WTC11 (cell line): ENCODE measurements around the gene HGS. TPM values are rescaled to one million over a fixed set of nuclear protein-coding genes. Genes with fewer than 3 reads are reported as not detected.
A peak's percentile ranks its signal among the peaks of the same experiment; 100 is the strongest.

Source experiments
- ATAC-seq: fragments of 200-7000 bp; cut with Tn5 transposase; 2 replicates; pipeline ENCODE4 v1.10.0; 2021; ENCODE audit warnings: mild to moderate bottlenecking, moderate library complexity
- CTCF ChIA-PET: fragments of 300-600 bp; sonication (Branson Sonifier 250); formaldehyde crosslinking; loops from one replicate; lab custom pipeline; 2021; ENCODE audit warnings: antibody characterized with exemption; lab: Charles Lee
- POLR2A ChIA-PET: fragments of 350-600 bp; sonication (Branson Sonifier 250); formaldehyde crosslinking; loops from one replicate; lab custom pipeline; 2021; ENCODE audit warnings: antibody characterized with exemption; lab: Charles Lee
- DNase-seq: peaks from one replicate; pipeline ENCODE4 v3.0.0; 2021; ENCODE audit warnings: low spot score
- H3K27ac Mint-ChIP-seq: 2 replicates; pipeline ENCODE4 v1.8.0; 2021; ENCODE audit warnings: mixed read lengths
- H3K27me3 Mint-ChIP-seq: 2 replicates; pipeline ENCODE4 v1.8.0; 2021; ENCODE audit warnings: low read depth, mild to moderate bottlenecking, moderate library complexity, mixed read lengths
- H3K36me3 Mint-ChIP-seq: 2 replicates; pipeline ENCODE4 v1.8.0; 2021; ENCODE audit warnings: mixed read lengths
- H3K4me1 Mint-ChIP-seq: 2 replicates; pipeline ENCODE4 v1.8.0; 2022; ENCODE audit warnings: mixed read lengths
- H3K4me3 Mint-ChIP-seq: 2 replicates; pipeline ENCODE4 v1.8.0; 2021; ENCODE audit warnings: mild to moderate bottlenecking, moderate library complexity, mixed read lengths
- H3K9me3 Mint-ChIP-seq: 2 replicates; pipeline ENCODE4 v1.8.0; 2021; ENCODE audit warnings: mixed read lengths
- ATF1 ChIP-seq: sonication (generic); formaldehyde crosslinking; IDR thresholded peaks from 2 replicates; pipeline ENCODE4 v1.8.1; 2023; ENCODE audit warnings: mild to moderate bottlenecking, moderate library complexity, missing genetic modification reagents
- ATF3 ChIP-seq: sonication (generic); formaldehyde crosslinking; conservative IDR thresholded peaks from 2 replicates; pipeline ENCODE4 v1.8.1; 2022; ENCODE audit warnings: mild to moderate bottlenecking, missing genetic modification reagents
- CBFB ChIP-seq: sonication (generic); formaldehyde crosslinking; IDR thresholded peaks from 2 replicates; pipeline ENCODE4 v1.8.1; 2022; ENCODE audit warnings: mild to moderate bottlenecking, low read depth, missing genetic modification reagents
- CREM ChIP-seq: sonication (generic); formaldehyde crosslinking; IDR thresholded peaks from 2 replicates; pipeline ENCODE4 v1.8.1; 2022; ENCODE audit warnings: mild to moderate bottlenecking, missing genetic modification reagents, moderate library complexity
- E2F4 ChIP-seq: sonication (generic); formaldehyde crosslinking; IDR thresholded peaks from 2 replicates; pipeline ENCODE4 v1.8.1; 2022; ENCODE audit warnings: low read depth, mild to moderate bottlenecking, moderate library complexity, missing genetic modification reagents, borderline replicate concordance
- ERG ChIP-seq: fragments of 250-450 bp; sonication (Bioruptor Pico); IDR thresholded peaks from 2 replicates; pipeline ENCODE4 v1.8.0; 2021; ENCODE audit warnings: mild to moderate bottlenecking
- ETV6 ChIP-seq: sonication (generic); formaldehyde crosslinking; IDR thresholded peaks from 2 replicates; pipeline ENCODE4 v1.8.1; 2022; ENCODE audit warnings: mild to moderate bottlenecking, missing genetic modification reagents
- GTF2I ChIP-seq: fragments of 250-450 bp; sonication (Bioruptor Pico); conservative IDR thresholded peaks from 2 replicates; pipeline ENCODE4 v1.4.0; 2021; ENCODE audit warnings: mild to moderate bottlenecking
- IRF2 ChIP-seq: sonication (generic); formaldehyde crosslinking; IDR thresholded peaks from 2 replicates; pipeline ENCODE4 v1.8.0; 2022; ENCODE audit warnings: low read depth, missing genetic modification reagents, borderline replicate concordance
- JAZF1 ChIP-seq: fragments of 250-450 bp; sonication (Bioruptor Pico); IDR thresholded peaks from 2 replicates; pipeline ENCODE4 v1.9.0; 2021; ENCODE audit warnings: moderate library complexity, mild to moderate bottlenecking, inconsistent platforms
- MXD4 ChIP-seq: fragments of 250-450 bp; sonication (Bioruptor Pico); IDR thresholded peaks from 2 replicates; pipeline ENCODE4 v1.8.0; 2021; ENCODE audit warnings: mild to moderate bottlenecking, moderate library complexity, borderline replicate concordance
- MYBL2 ChIP-seq: sonication (generic); formaldehyde crosslinking; IDR thresholded peaks from 2 replicates; pipeline ENCODE4 v1.8.1; 2023; ENCODE audit warnings: mild to moderate bottlenecking, moderate library complexity, missing genetic modification reagents
- NFATC4 ChIP-seq: fragments of 250-450 bp; sonication (Bioruptor Pico); IDR thresholded peaks from 2 replicates; pipeline ENCODE4 v1.9.0; 2021; ENCODE audit warnings: mild to moderate bottlenecking
- NR1H2 ChIP-seq: sonication (generic); formaldehyde crosslinking; IDR thresholded peaks from 2 replicates; pipeline ENCODE4 v1.9.0; 2021; ENCODE audit warnings: mild to moderate bottlenecking, moderate library complexity, missing genetic modification reagents
- NR2C2 ChIP-seq: sonication (generic); formaldehyde crosslinking; IDR thresholded peaks from 2 replicates; pipeline ENCODE4 v1.8.0; 2022; ENCODE audit warnings: mild to moderate bottlenecking, missing genetic modification reagents
- OVOL2 ChIP-seq: fragments of 250-450 bp; sonication (Bioruptor Pico); IDR thresholded peaks from 2 replicates; pipeline ENCODE4 v1.9.0; 2021; ENCODE audit warnings: mild to moderate bottlenecking, borderline replicate concordance
- PREB ChIP-seq: sonication (generic); formaldehyde crosslinking; IDR thresholded peaks from 2 replicates; pipeline ENCODE4 v1.8.1; 2022; ENCODE audit warnings: mild to moderate bottlenecking, missing genetic modification reagents, moderate library complexity, borderline replicate concordance
- PRRX2 ChIP-seq: fragments of 250-450 bp; sonication (Bioruptor Pico); IDR thresholded peaks from 2 replicates; pipeline ENCODE4 v1.8.0; 2021; ENCODE audit warnings: mild to moderate bottlenecking
- SMAD4 ChIP-seq: sonication (generic); formaldehyde crosslinking; IDR thresholded peaks from 2 replicates; pipeline ENCODE4 v1.8.0; 2022; ENCODE audit warnings: mild to moderate bottlenecking, missing genetic modification reagents
- SOX15 ChIP-seq: fragments of 250-450 bp; sonication (Bioruptor Pico); IDR thresholded peaks from 2 replicates; pipeline ENCODE4 v1.9.0; 2021; ENCODE audit warnings: mild to moderate bottlenecking
- TEAD1 ChIP-seq: sonication (generic); formaldehyde crosslinking; IDR thresholded peaks from 2 replicates; pipeline ENCODE4 v1.8.0; 2022; ENCODE audit warnings: mild to moderate bottlenecking, missing genetic modification reagents
- USF2 ChIP-seq: sonication (generic); formaldehyde crosslinking; IDR thresholded peaks from 2 replicates; pipeline ENCODE4 v1.8.1; 2023; ENCODE audit warnings: mild to moderate bottlenecking, missing genetic modification reagents, moderate library complexity
- ZBTB21 ChIP-seq: sonication (generic); formaldehyde crosslinking; IDR thresholded peaks from 2 replicates; pipeline ENCODE4 v1.8.1; 2023; ENCODE audit warnings: mild to moderate bottlenecking, missing genetic modification reagents, borderline replicate concordance
- ZNF396 ChIP-seq: fragments of 250-450 bp; sonication (Bioruptor Pico); IDR thresholded peaks from 2 replicates; pipeline ENCODE4 v1.8.0; 2021; ENCODE audit warnings: mild to moderate bottlenecking, moderate library complexity, borderline replicate concordance
- ZNF423 ChIP-seq: fragments of 250-450 bp; sonication (Bioruptor Pico); IDR thresholded peaks from 2 replicates; pipeline ENCODE4 v2.1.2; 2022; ENCODE audit warnings: mild to moderate bottlenecking, moderate library complexity
- total RNA-seq: library from RNA; stranded (reverse); gene quantifications from 3 replicates; pipeline ENCODE4 v1.2.3, GENCODE V29; 2021
- TF ChIP-seq, protein P1 (sequence below): sonication (generic); formaldehyde crosslinking; IDR thresholded peaks from 2 replicates; pipeline ENCODE4 v1.8.1; 2023; ENCODE audit warnings: mild to moderate bottlenecking, moderate library complexity, missing genetic modification reagents
- TF ChIP-seq, protein P2 (sequence below): sonication (generic); formaldehyde crosslinking; IDR thresholded peaks from 2 replicates; pipeline ENCODE4 v1.8.1; 2023; ENCODE audit warnings: mild to moderate bottlenecking, missing genetic modification reagents

HGS gene
- total RNA-seq, 1 experiment from 2014 or later = 113 TPM

DNA sequence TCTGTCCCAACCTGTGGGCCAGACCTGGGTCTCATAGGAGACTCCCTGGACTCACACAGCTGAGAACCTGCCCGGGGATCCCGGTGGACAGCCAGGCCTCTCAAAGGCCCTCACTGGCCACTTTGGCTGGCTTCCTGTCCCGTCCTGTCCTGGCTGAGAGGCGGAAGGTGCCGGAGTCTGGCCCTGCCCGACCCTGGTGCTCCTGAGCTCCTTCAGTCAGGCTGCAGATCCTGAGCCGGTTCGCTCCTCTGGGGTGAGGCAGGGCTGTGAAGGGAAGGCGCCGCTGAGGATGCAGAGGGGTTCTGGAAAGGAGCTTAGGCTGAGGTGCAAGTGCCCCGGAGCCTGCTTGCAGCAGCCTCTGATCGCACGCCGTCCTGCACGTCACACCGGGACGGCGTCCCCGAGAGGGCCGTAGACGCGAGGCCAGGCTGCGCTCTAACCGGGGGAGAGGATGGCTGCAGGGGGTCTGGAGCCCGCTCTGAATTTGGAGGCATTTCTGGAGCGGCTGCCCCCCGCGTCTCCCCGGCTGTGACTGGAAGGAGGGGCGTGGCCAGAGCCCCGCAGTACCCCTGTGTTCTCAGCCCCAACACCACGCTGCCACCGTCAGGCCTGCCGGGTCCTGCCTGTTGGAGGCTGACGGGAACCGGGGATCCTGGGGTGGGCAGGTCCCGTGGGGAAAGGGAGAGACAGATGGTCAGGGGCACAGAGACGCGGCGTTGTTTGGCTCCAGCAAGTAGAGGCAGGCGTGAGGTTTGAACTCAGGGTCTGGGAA is 4.1 kb downstream of the HGS start:
- no peak overlapping the region for H3K27ac Mint-ChIP-seq
- H3K4me1 Mint-ChIP-seq = peaks cover 7% of the 10 kb centered on the region
- no peaks in the 10 kb centered on the region; the same call in 1 of the 2 replicates for H3K27me3 Mint-ChIP-seq
- DNase-seq (no peak), ATAC-seq (no peak)
- POLR2A ChIA-PET = no interaction called here
- H3K4me3 Mint-ChIP-seq = no peak overlapping the region
- TF ChIP-seq GTF2I (no peak), NR1H2 (CRISPR knock-in tag) (no peak), E2F4 (CRISPR knock-in tag) (no peak), MYBL2 (no peak), TEAD1 (no peak), CREM (CRISPR knock-in tag) (no peak), OVOL2 (CRISPR knock-in tag) (no peak), ATF3 (CRISPR knock-in tag) (no peak), ZBTB21 (CRISPR knock-in tag) (no peak), ETV6 (CRISPR knock-in tag) (no peak), ATF1 (no peak), ERG (CRISPR knock-in tag) (no peak), ZNF423 (CRISPR knock-in tag) (no peak), ZNF396 (CRISPR knock-in tag) (no peak), PREB (CRISPR knock-in tag) (no peak), SMAD4 (CRISPR knock-in tag) (no peak), PRRX2 (CRISPR knock-in tag) (no peak)
- TF ChIP-seq, all 79 proteins: peak for 0
- Mint-ChIP-seq H3K9me3 (no peaks in the 10 kb centered on the region), H3K36me3 (peaks cover 36% of the 10 kb centered on the region)
- CTCF ChIA-PET = no interaction called here

DNA sequence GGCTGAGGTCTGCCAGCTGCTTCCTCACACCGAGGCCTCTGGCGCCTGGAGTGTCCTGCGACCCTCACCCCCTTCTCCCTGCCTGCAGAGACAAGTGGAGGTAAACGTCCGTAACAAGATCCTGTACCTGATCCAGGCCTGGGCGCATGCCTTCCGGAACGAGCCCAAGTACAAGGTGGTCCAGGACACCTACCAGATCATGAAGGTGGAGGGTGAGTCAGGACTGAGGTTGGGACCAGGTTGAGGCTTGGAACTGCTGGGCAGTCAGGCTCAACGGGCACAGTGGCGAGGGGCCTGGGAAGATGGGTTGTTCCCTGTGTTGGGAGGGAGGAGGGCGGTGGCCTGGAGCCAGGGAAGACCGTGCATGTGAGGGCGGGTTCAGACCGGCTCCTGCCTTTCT is 4.8 kb downstream of the HGS start:
- Mint-ChIP-seq H3K27me3 (no peaks in the 10 kb centered on the region; the same call in 1 of the 2 replicates), H3K36me3 (peaks cover 36% of the 10 kb centered on the region), H3K27ac (peak overlapping the region; percentile 70; the same call in 1 of the 2 replicates), H3K4me1 (peaks cover 7% of the 10 kb centered on the region), H3K9me3 (no peaks in the 10 kb centered on the region), H3K4me3 (no peak overlapping the region)
- ChIA-PET POLR2A (no interaction called here), CTCF (no interaction called here)
- DNase-seq (no peak), ATAC-seq (no peak)
- TF ChIP-seq IRF2 (CRISPR knock-in tag) (no peak), ERG (CRISPR knock-in tag) (no peak), NFATC4 (no peak), CBFB (CRISPR knock-in tag) (no peak), MXD4 (CRISPR knock-in tag) (no peak), NR2C2 (CRISPR knock-in tag) (no peak), USF2 (CRISPR knock-in tag) (no peak), SOX15 (CRISPR knock-in tag) (no peak), JAZF1 (CRISPR knock-in tag) (no peak)
- TF ChIP-seq, protein P1, sequence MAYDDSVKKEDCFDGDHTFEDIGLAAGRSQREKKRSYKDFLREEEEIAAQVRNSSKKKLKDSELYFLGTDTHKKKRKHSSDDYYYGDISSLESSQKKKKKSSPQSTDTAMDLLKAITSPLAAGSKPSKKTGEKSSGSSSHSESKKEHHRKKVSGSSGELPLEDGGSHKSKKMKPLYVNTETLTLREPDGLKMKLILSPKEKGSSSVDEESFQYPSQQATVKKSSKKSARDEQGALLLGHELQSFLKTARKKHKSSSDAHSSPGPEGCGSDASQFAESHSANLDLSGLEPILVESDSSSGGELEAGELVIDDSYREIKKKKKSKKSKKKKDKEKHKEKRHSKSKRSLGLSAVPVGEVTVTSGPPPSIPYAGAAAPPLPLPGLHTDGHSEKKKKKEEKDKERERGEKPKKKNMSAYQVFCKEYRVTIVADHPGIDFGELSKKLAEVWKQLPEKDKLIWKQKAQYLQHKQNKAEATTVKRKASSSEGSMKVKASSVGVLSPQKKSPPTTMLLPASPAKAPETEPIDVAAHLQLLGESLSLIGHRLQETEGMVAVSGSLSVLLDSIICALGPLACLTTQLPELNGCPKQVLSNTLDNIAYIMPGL (CRISPR knock-in tag) = no peak
- TF ChIP-seq, protein P2, sequence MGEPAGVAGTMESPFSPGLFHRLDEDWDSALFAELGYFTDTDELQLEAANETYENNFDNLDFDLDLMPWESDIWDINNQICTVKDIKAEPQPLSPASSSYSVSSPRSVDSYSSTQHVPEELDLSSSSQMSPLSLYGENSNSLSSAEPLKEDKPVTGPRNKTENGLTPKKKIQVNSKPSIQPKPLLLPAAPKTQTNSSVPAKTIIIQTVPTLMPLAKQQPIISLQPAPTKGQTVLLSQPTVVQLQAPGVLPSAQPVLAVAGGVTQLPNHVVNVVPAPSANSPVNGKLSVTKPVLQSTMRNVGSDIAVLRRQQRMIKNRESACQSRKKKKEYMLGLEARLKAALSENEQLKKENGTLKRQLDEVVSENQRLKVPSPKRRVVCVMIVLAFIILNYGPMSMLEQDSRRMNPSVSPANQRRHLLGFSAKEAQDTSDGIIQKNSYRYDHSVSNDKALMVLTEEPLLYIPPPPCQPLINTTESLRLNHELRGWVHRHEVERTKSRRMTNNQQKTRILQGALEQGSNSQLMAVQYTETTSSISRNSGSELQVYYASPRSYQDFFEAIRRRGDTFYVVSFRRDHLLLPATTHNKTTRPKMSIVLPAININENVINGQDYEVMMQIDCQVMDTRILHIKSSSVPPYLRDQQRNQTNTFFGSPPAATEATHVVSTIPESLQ (CRISPR knock-in tag) = no peak
